Measurements from ENCODE around the gene BZW2.

The BZW2 gene

GRCh38 chr7:16724344-16724743 is 78.4 kb downstream of the BZW2 start:
- no peak for DNase-seq

GRCh38 chr7:16726189-16726588 is 80.2 kb downstream of the BZW2 start:
- DNase-seq = no peak

DNA sequence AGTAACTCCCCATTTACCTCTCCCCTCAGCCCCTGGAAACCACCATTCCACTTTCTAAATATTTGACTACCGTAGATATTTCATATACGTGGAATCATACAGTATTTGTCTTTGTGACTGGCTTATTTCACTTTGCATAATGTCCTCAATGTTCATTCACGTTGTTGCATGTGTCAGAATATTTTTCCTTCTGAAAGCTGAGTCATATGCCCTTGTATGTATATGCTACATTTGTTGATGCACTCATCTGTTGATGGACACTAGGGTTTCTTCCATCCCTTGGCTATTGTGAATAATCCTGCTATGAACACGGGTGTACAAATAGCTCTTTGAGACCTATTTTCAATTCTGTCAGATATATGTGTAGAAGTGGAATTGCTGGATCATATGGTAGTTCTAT is 81.8 kb downstream of the BZW2 start:
- no peak for DNase-seq

GRCh38 chr7:16728811-16729210 is 82.8 kb downstream of the BZW2 start:
- no peak for DNase-seq

DNA sequence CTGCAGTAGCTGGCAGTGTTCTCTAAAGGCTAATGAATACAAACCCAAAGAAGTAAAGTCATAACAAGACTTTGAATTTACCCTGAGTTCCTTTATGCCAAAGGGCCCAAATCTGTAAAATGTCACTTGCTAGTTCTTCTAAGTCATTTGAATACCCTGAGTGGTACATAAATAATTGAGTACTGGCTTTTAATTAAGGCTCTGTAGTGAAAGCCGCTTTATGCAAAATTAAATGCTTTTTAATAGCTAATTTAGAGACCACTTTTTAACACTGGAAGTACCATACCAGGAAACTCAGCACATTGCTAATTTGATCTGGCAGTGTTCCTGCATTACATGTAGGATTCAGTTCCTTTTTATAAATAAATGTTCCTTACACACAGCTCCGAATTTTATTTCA is 83.6 kb downstream of the BZW2 start:
- DNase-seq = no peak

- DNase-seq = no peak
Observed at GRCh38 chr7:16730937-16731336, 85.0 kb downstream of the BZW2 start.

DNA sequence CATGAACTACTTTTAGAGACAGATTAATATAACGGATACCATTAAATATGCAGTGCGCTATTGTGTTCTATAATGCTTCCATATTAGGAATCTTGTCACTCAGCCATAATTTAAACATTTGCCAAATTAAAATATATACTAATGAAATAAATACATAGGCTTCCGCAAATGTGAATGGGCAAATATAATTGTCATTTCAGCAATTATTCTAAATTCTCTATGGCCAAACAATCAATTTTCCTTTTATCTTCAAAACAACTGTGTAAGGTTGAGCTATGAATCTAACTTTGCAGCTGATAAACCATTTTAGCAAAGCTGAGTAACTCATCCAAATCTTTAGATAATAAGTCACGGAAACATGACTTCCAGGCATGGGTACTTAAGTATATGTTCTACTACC is 86.8 kb downstream of the BZW2 start:
- no peak for DNase-seq

- DNase-seq = no peak
Observed at GRCh38 chr7:16734148-16734726, 88.3 kb downstream of the BZW2 start.

GRCh38 chr7:16735020-16735419 is 89.0 kb downstream of the BZW2 start:
- DNase-seq = no peak

DNA sequence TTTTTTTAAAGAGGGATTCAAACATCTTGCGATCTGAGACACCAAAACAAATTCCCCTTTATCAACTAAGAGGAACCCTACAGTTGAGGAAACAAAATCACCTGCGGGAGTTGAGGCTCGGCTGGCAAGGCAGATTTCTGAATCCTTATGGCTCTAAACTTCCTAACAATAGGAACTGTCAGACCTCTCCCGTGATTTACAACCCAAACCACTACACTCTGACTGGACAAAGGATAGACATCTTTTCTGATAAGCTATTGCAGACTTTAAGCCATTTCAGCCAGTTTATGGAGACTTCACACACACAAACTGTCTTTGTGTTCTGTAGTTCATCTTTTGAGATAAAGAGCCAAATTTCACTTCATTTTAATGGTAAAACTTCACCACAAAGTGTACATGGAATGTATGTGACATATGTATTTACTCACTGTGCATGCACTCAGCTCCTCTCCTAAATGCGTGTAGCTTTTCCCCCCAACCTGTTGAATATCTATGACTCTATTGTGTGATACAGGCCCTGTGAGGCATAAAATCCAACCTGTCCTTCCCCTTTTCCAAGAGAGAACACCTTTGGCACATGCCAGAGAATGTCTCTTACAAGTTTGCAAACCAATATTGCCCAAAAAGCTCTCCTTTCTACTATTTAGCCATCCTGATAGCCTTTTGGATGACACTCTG is 92.2 kb downstream of the BZW2 start:
- no peak for DNase-seq

DNA sequence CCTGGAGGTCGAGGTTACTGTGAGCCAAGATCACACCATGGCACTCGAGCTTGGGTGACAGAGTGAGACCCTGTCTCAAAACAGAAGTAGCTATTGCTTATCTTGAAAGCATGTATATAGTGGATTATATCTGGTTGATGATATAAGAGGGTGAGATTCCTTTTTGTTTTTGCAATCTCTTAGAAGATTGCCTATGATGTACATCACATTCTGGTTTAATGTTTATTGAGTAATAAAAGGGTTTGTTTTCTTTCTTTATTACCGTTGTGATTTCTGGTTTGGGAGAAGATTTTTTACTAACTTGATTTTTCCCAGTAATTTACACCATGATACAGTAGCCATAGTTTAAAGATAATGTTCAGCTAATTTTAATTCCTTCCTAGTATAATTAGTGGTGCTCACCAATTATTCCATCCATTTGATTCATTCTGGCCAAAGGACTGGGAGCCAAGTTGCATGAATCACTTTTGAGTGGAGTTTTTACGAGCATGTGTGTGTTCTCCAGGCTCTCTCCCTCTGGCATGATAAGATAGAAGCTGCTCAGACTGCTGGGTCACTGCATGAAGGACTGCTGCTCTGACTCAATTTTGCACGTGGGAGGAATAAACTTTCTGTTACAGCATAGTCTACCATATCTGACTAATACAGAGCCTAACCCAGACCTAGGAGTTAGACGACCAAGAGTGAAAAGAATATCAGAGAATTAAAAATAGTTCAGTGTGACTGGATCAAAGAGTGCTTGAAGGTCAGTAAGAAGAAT is 94.1 kb downstream of the BZW2 start:
- no peak for DNase-seq

GRCh38 chr7:16740623-16740953 is 94.6 kb downstream of the BZW2 start:
- DNase-seq = no peak

DNA sequence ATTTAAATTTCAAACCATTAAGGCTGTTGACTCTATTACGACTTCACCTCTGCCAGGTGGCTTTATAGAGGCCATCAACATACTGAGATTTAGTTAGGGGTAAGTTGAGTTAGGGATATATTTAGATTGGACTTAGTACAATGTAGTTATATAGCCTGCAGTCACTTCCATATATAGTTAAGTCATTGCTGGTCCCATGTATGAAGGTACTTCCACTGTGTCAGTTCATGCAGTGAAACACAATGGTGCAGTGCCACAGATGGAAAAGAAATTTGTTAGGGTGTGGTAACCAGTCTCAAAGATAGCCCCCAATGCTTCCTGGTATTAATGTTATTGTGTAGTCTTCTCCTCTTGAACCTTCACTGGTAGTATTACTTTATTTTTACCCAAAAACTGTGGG is 95.0 kb downstream of the BZW2 start:
- DNase-seq = no peak

DNA sequence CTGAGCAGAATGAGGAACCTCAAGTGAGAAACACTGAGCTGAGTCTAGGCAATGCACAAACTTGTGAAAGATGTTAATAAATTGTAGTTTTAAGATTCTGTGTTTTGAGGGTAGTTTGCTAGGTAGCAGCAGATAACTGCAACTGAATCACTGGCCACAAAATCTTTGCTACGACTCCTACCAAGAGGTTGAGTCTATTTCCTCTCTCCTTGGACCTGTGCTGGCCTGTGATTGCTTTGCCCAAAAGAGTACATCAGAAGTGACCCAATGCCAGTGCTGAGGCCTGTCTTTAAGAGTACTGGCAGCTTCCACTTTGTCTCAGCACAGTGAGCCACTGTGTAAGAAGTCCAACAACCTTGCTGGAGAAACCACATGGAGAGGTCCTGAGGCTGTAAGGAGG is 95.7 kb downstream of the BZW2 start:
- no peak for DNase-seq

- DNase-seq = no peak
Observed at GRCh38 chr7:16742547-16742946, 96.6 kb downstream of the BZW2 start.

DNA sequence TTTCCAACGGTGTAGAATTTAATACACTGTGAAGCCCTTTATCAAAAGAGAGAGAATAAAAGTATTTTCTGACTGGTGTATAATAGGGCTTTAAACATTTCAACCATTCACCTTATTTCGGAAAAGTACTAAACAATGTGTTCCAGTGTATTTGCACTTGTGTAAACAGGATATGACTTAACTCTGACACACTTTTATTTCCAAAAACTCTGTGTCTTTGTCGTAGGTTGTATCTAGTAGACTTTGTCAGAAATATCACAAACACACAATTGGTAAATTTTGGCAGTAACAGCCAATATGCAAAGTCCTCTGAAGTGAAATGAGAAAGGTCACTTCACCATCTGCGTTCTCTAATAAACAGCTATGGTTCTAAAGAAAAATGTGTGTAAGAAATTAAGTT is 97.3 kb downstream of the BZW2 start:
- DNase-seq = no peak

GRCh38 chr7:16744518-16745250 is 98.7 kb downstream of the BZW2 start:
- no peak for DNase-seq

GRCh38 chr7:16745645-16746044 is 99.7 kb downstream of the BZW2 start:
- no peak for DNase-seq

DNA sequence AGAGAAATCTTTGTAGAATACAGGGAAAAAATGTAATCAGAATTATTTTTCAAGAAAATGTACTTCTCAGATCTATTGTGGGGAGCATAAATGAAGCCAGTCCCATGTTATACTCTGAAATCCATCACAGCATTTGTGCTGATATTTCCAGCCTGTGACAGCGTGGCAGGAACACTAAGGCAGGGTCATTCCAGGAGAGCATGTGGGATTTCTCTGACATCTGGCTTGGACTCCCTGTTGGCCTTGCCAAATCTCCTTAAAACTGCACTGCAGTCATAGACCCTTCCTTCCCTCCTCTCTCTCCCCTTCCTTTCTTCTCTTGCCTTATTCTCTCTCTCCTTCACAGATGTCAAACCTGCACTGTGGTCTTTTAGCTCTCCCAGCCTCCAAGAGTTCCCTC is 101.1 kb downstream of the BZW2 start:
- DNase-seq = no peak

DNA sequence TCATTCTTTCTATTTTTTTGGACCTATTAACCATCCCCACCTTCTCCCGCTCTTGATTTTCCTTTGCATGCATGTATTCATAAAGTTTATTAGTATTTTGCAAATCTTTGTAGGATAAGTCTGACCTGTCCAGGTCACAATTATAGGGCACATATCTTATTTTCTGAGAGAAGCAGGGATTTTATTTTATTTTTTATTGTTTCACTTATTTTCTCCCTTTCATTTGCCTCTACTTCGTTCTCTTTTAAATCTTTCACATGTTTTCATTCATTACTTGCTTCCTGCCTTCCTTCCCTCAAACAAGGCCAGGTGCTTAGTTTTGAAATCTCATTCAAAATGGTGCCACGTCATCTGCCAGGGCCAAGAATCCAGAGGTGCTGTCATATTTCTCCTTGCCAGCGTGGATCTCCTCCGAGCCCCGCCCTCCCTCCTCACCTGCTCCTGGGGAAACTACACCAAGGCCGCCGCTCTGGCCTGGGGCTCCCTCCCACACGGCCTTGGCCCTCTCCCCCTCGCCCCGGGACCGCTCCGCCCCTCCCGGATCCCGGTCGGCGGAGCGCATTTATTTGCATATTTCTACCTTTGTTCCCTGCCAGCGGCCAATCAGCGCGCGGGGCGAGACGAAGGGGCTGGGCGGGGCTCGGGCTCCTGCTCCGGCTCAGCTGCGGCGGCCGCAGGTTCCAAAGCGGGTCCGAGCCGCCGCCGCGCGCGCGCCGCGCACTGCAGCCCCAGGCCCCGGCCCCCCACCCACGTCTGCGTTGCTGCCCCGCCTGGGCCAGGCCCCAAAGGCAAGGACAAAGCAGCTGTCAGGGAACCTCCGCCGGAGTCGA is 107.3 kb downstream of the BZW2 start, which contains the start of gene TSPAN13:
Gene TSPAN13, plus strand, starts transcription at position 654 of the 830 bp plus-strand sequence. CDS start 213 bp downstream, outside the sequence.
- peak; percentile 61 for DNase-seq

DNA sequence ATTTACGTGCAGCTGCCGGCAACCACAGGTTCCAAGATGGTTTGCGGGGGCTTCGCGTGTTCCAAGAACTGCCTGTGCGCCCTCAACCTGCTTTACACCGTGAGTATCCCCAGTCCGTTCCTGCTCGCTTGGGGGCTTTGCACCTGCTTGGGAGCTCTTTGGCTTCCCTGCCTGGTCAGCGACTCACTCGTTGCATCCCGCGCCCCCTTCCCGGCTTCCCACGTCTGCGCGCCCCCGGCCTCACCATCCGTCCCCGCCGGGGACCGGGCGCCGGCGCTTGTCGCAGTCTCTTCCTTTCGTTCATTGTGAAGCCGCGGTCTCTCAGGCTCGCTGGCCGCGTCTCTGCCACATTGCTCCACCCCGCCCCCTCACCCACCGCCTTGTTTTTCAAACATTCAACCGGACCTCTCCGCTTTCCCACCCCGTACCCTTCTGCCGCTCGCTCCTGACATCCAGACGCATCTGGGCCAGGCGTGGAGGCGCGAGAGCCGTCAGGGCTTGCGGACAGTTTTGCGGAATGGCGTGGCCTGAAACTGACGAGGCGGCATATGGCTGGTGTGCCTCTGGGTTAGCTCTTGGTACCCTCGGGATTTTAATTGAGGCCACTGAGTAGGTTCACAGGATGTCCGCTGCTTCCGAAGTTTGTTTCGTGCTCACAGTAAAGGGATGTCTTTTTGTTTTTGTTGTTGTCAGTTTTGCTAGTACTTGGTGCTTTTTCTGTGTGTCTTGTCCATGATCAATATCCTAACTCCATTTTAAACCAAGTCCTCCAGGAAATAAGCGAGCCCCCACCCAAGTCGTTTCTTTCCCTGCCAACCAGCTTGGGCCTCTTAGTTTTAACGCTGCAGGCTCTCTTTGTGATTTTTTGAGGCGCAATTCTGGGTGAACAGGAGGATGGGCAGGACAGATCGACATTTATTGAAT is 108.2 kb downstream of the BZW2 start:
- peak; percentile 47 for DNase-seq
